HuH-7 (cell line): ENCODE measurements around the gene COL18A1.

Experiments used
- DNase-seq: peaks from one replicate; pipeline ENCODE4 v3.0.0; 2011; ENCODE audit warnings: low spot score

COL18A1 gene

GRCh38 chr21:45455674-45456583 lies 51.0 kb downstream of the COL18A1 start:
- DNase-seq: no peak

- no peak for DNase-seq
Measured at GRCh38 chr21:45456584-45457160, 51.7 kb downstream of the COL18A1 start.

- DNase-seq: no peak
Measured at GRCh38 chr21:45457161-45457831, 52.3 kb downstream of the COL18A1 start.

- no peak for DNase-seq
Measured at GRCh38 chr21:45457832-45458172, 52.8 kb downstream of the COL18A1 start.

- DNase-seq: no peak
Measured at GRCh38 chr21:45458281-45459170, 53.6 kb downstream of the COL18A1 start.

- no peak for DNase-seq
Measured at GRCh38 chr21:45459171-45460010, 54.4 kb downstream of the COL18A1 start.

GRCh38 chr21:45460011-45460565 lies 55.1 kb downstream of the COL18A1 start:
- no peak for DNase-seq

GRCh38 chr21:45460611-45461368 lies 55.8 kb downstream of the COL18A1 start:
- DNase-seq: no peak

- DNase-seq: no peak
Measured at GRCh38 chr21:45461369-45461750, 56.4 kb downstream of the COL18A1 start.

GRCh38 chr21:45461806-45462341 lies 56.9 kb downstream of the COL18A1 start:
- DNase-seq: no peak

GRCh38 chr21:45463871-45464270 lies 58.9 kb downstream of the COL18A1 start:
- no peak for DNase-seq

GRCh38 chr21:45464309-45464708 lies 59.3 kb downstream of the COL18A1 start:
- no peak for DNase-seq

- no peak for DNase-seq
Measured at GRCh38 chr21:45465105-45465504, 60.1 kb downstream of the COL18A1 start.

GRCh38 chr21:45465611-45466329 lies 60.8 kb downstream of the COL18A1 start:
- no peak for DNase-seq

GRCh38 chr21:45466330-45467220 lies 61.6 kb downstream of the COL18A1 start:
- no peak for DNase-seq

GRCh38 chr21:45467221-45467779 lies 62.3 kb downstream of the COL18A1 start:
- no peak for DNase-seq

GRCh38 chr21:45468051-45468970 lies 63.3 kb downstream of the COL18A1 start:
- DNase-seq: no peak
